Iris pigment epithelial cell (primary cell): ENCODE measurements around the gene AP1S1.
"Not testable (repeated sequence)": the region's sequence is repeated elsewhere in the genome, so short reads cannot be mapped to it uniquely, and the experiment has no call there.

Experiments
- DNase-seq: peaks from one replicate; pipeline ENCODE4 v3.0.0-alpha.2; 2011; ENCODE audit warnings: low read depth

The AP1S1 gene

DNA sequence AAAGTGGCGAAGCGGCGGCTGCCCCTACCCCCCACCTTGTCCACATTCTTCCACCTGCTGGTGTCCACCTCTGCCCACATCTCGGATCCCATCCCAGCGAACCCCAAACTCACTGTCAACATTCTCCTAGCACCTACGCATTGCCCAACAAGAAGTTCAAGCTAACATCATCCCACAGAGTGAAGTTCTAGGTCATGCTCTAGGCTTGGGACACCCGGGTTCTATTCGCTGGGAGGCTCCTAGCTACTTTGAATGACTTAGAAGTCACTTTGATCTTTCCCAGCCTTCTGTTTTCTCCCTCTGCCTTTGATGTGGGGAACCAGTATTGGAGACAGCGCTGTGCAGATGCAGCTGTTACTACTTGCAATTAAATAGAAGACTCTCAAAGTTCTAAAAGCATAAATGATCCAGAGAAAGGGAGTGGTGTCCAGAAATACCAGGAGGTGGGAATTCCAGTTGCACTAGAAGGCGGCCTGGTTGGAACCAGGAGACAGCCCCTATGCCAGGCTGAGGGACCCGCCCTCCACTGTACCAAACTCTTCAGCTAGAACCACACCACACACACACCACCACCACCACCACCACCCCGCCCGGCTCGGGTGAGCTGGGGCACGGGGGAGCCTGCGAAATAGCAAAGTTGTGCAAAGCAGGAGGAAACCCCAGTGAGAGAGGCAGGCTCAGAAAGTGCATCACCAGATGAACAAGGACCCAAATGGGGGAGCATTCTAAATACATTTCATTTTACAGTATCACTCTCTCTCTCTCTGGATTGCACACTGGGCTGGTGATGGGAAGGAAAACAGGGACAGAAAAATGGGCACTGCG lies 16.6 kb downstream of the AP1S1 start:
- no peak for DNase-seq

DNA sequence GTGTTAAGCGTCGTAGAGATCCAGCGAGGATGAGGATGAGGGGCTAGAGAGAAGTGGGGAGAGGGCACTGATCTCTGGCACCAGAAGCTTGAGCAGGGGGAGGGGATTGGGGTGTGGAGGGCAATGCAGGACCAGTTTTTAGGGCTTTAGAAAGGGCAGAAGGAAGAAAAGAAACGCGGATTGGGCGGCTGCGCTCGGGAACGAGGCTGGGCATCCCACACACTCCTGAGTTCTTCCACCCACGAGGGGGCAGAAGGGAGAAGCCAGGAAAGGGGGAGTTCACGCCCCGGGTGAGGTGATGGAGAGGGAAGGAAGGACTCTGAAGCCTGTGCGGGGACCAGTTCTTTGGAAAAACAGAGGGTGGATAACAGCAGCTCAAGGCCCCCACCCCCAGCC lies 17.2 kb downstream of the AP1S1 start:
- no peak for DNase-seq

GRCh38 chr7:101172005-101172853 lies 18.0 kb downstream of the AP1S1 start:
- no peak for DNase-seq

- DNase-seq: peak; percentile 42
Measured at GRCh38 chr7:101172854-101173751, 18.8 kb downstream of the AP1S1 start.

GRCh38 chr7:101173752-101174244 lies 19.5 kb downstream of the AP1S1 start:
- peak; percentile 41 for DNase-seq

DNA sequence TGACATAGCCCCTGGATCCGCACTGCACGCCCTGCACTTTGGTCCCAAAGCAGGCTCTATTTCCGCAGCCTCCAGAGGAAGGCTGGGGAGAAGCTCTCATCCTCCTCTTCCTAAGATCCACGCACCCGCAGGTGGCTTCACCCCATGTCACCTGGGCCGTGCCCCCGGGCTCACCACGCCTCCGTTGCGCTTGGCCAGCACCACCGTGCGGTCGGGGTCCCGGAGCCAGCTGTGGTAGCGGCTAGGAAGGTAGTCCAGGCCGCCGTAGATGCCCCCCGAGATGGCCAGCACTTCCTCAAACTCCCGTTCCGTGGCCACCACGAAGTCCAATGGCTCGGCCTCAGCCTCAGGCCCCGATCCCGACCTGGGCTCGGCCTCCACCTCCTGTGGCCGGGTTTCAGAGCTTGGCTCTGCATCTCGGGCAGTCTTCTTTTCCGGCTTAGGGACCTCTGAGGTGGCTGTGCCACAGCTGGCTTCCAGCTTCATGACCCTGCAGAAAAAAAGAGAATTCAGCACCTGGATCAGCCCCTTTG lies 20.1 kb downstream of the AP1S1 start:
- no peak for DNase-seq

GRCh38 chr7:101175664-101176063 lies 21.4 kb downstream of the AP1S1 start:
- DNase-seq: no peak

DNA sequence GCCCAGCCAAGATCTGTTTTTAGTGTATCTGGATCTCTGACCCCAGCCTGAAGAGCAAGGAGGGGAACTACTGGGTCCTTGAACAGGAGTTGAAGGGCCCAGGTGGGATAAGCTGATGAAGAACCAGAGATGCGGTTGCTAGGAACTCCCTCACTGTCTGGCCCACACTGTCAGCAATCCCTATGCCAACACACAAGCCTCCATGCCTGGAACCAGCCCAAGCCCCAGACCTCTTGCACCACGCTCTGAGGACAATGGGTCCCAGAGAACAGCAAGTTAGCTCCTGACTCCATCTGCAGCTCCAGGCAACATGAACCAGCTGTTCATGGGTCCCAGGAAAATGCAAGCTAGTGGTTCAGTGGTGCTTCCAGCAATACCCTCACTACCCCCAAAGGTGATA lies 23.4 kb downstream of the AP1S1 start:
- DNase-seq: no peak

DNA sequence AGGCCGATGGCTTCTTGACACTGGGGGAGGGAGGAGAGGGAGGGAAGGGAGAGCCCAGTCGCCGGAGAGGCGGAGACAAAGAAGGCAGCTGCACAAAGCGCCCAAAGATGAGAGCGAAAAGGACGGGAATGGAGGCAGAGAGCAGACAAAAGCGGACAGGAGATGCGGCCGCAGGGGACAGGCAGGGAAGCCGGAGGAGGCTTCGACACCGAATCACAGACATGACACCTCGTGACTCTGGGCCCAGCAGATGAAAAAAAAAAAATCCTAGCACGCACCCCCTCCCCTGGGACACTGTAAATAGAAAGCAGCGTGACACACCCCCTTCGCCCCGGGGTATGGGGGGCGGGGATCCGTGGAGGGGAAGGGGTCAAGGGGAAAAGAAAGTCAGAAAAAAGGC lies 24.8 kb downstream of the AP1S1 start:
- DNase-seq: no peak

- DNase-seq: no peak
Measured at GRCh38 chr7:101179713-101180112, 25.4 kb downstream of the AP1S1 start.

GRCh38 chr7:101180130-101180755 lies 26.0 kb downstream of the AP1S1 start, which contains the start of gene NAT16:
NAT16 (minus strand) TSS chr7:101180293; CDS start chr7:101174807, 5,486 bp downstream.
- no peak for DNase-seq

- peak; percentile 62 for DNase-seq
Measured at GRCh38 chr7:101185258-101185839, 31.1 kb downstream of the AP1S1 start.

DNA sequence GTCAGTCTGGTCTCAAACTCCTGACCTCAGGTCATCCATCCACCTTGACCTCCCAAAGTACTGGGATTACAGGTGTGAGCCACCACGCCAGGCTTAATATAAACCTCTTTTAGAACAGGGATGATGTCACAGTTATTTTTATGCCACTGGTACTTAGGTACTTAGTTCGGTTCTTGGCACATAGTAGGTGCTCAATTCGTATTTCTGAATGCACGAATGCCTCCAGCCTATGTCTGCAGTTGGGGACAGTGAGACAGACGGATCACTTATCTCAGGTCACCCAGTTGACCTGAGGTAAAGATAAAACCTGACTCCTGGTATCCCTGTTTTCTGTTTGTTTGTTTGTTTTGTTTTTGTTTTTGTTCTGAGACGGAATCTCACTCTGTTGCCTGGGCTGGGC lies 31.9 kb downstream of the AP1S1 start:
- DNase-seq: no peak

DNA sequence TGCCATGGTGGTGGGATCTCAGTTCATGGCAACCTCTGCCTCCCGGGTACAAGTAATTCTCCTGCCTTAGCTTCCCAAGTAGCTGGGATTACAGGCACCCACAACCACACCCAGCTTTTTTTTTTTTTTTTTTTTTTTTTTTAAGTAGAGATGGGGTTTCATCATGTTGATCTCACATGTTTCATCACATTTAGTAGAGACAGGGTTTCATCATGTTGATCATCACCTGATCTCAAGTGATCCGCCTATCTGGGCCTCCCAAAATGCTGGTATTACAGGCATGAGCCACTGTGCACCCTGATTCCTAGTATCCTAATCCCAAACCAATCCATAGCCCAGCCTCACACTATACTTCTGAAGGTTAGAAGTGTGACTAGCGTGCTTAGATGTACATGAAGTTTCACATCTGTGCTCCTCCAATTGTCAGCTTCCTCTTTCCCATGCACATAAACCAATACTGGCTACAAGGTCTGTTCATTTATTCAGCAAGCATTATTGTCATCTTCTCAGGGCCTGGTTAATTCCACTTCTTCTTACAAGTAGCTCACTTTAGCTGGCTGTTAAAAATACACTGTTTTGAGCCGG lies 32.7 kb downstream of the AP1S1 start:
- DNase-seq: no peak

DNA sequence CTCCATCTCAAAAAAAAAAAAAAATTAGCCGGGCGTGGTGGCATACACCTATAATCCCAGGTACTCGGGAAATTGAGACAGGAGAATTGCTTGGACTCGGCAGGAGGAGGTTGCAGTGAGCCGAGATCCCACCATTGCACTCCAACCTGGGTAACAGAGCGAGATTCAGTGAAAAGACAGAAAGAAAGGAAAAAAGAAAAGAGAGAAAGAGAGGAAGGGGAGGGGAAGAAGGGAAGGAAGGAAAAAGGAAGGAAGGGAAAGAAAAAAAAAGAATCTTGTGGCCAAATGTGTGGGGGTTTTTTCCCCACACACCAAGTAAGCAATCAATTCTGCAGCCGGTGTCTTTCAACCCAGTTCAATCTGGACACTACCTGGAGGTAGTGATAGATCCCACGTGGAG lies 34.8 kb downstream of the AP1S1 start:
- DNase-seq: no peak

- DNase-seq: no peak
Measured at GRCh38 chr7:101195884-101196283, 41.6 kb downstream of the AP1S1 start.

- DNase-seq: no peak
Measured at GRCh38 chr7:101197991-101198390, 43.7 kb downstream of the AP1S1 start.

GRCh38 chr7:101198476-101198875 lies 44.2 kb downstream of the AP1S1 start:
- DNase-seq: no peak

GRCh38 chr7:101199522-101199921 lies 45.2 kb downstream of the AP1S1 start:
- DNase-seq: not testable (repeated sequence)

DNA sequence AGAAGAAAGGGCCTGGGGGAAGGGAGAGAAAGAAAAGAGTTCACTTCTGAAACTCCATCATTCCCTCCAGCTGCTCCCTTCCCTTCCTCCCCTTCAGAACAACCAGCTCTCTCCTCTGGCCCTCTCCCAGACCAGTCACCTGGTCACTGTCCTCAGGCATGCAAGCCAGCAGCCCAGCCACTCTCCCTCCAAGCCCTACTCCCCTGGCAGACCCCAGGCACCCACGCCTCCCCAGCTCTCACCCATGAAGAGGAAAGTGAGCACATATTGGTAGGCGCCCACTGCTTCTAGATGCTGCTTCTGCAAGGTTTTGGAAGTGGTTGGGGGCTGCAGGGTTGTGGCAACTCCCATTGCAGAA lies 46.2 kb downstream of the AP1S1 start:
- DNase-seq: no peak
